K562 (cell line): ENCODE measurements around the gene FTH1. TPM values are rescaled to one million over a fixed set of nuclear protein-coding genes. Genes with fewer than 3 reads are reported as not detected.

ENCODE experiments used
- BCL6 ChIP-seq: fragments of 250-450 bp; sonication (Bioruptor Pico); IDR thresholded peaks from 2 replicates; pipeline ENCODE4 v1.4.0; 2020
- CBX8 ChIP-seq: fragments of 200-600 bp; sonication (generic); IDR thresholded peaks from 2 replicates; pipeline ENCODE4 v1.6.1; 2012; ENCODE audit warnings: borderline replicate concordance, mixed run types, low read depth, mild to moderate bottlenecking, moderate library complexity, mixed read lengths, low read length, control low read depth, inconsistent platforms; ENCODE audit not compliant: poor library complexity, severe bottlenecking; ENCODE audit errors: extremely low read depth
- CEBPB ChIP-seq: fragments of 450-650 bp; IDR thresholded peaks from 2 replicates; pipeline ENCODE4 v1.6.1; 2016; ENCODE audit warnings: missing genetic modification characterization, missing compliant biosample characterization
- HDAC6 ChIP-seq: IDR thresholded peaks from 2 replicates; pipeline ENCODE4 v1.6.1; 2012; ENCODE audit warnings: low read depth, mild to moderate bottlenecking, control low read depth, inconsistent platforms, low read length, moderate library complexity
- HMG20B ChIP-seq: fragments of 250-450 bp; sonication (Bioruptor Pico); IDR thresholded peaks from 2 replicates; pipeline ENCODE4 v1.5.0; 2021; ENCODE audit warnings: mild to moderate bottlenecking
- HNRNPH1 ChIP-seq: fragments of 200-400 bp; formaldehyde crosslinking; optimal IDR thresholded peaks from 2 replicates; pipeline ENCODE3; 2017; ENCODE audit warnings: low read depth, mild to moderate bottlenecking, low read length, moderate library complexity
- HNRNPK ChIP-seq: fragments of 200-400 bp; formaldehyde crosslinking; IDR thresholded peaks from one replicate; pipeline ENCODE4 v1.6.1; 2018; ENCODE audit warnings: mild to moderate bottlenecking, low read depth, low read length; ENCODE audit not compliant: poor library complexity, severe bottlenecking
- MTA2 ChIP-seq: fragments of 450-650 bp; IDR thresholded peaks from 2 replicates; pipeline ENCODE4 v1.6.1; 2016; ENCODE audit warnings: low read depth
- NCOA2 ChIP-seq, 2 experiments: fragments of 450-650 bp; IDR thresholded peaks; 2 replicates each; pipeline ENCODE4 v1.6.1; 2018; ENCODE audit warnings: mild to moderate bottlenecking in 2 of 2, moderate library complexity in 1 of 2; ENCODE audit not compliant: partially characterized antibody in 2 of 2
- NR2F6 ChIP-seq: fragments of 450-650 bp; formaldehyde crosslinking; IDR thresholded peaks from 2 replicates; pipeline ENCODE4 v1.4.0; 2020; ENCODE audit warnings: mild to moderate bottlenecking
- POLR3G ChIP-seq: IDR thresholded peaks from 2 replicates; pipeline ENCODE4 v1.6.1; 2011; ENCODE audit not compliant: insufficient read length, insufficient replicate concordance; ENCODE audit errors: extremely low read depth
- SIX5 ChIP-seq, 2 experiments: IDR thresholded peaks; 2 replicates each; pipeline ENCODE4 v1.6.1; 2011; ENCODE audit warnings: low read length in 2 of 2, borderline replicate concordance in 1 of 2, low read depth in 1 of 2, mild to moderate bottlenecking in 1 of 2, moderate library complexity in 1 of 2; ENCODE audit not compliant: insufficient read depth in 1 of 2
- TGIF2 ChIP-seq: sonication (generic); formaldehyde crosslinking; IDR thresholded peaks from 2 replicates; pipeline ENCODE4 v1.8.1; 2022; ENCODE audit warnings: mild to moderate bottlenecking, missing genetic modification reagents, moderate library complexity
- THAP7 ChIP-seq: fragments of 250-450 bp; sonication (Bioruptor Pico); IDR thresholded peaks from 2 replicates; pipeline ENCODE4 v1.5.0; 2021
- TOE1 ChIP-seq, 2 experiments: fragments of 450-650 bp in 1 of 2; sonication (generic) in 1 of 2; formaldehyde crosslinking in 1 of 2; IDR thresholded peaks; 2 replicates each; pipeline versions ENCODE4 v1.7.1 to v1.8.0; 2016 to 2022; ENCODE audit warnings: borderline replicate concordance in 2 of 2, mild to moderate bottlenecking in 2 of 2, antibody characterized with exemption in 1 of 2, inconsistent platforms in 1 of 2, low read depth in 1 of 2, missing genetic modification reagents in 1 of 2, moderate library complexity in 1 of 2
- ZNF184 ChIP-seq: sonication (generic); formaldehyde crosslinking; IDR thresholded peaks from 2 replicates; pipeline ENCODE4 v1.5.0; 2020; ENCODE audit warnings: missing genetic modification reagents
- ZNF263 ChIP-seq: sonication (generic); formaldehyde crosslinking; IDR thresholded peaks from 2 replicates; pipeline ENCODE4 v1.8.0; 2022; ENCODE audit warnings: mild to moderate bottlenecking, missing genetic modification reagents, borderline replicate concordance
- ZSCAN32 ChIP-seq: fragments of 450-650 bp; formaldehyde crosslinking; IDR thresholded peaks from 2 replicates; pipeline ENCODE4 v1.4.0; 2020; ENCODE audit warnings: mild to moderate bottlenecking, moderate library complexity
- polyA plus RNA-seq, 8 experiments: library from polyadenylated mRNA; depleted of rRNA in 4 of 8; stranded (reverse) in 5 of 8; unstranded in 3 of 8; fragments of >200 nt; fragmentation: Nextera tagmentation in 2 of 8; fragmentation: Illumina TruSeq in 1 of 8; extraction: Ambion mirVana in 2 of 8; extraction: Trizol in 1 of 8; gene quantifications; 2 replicates each; pipeline versions ENCODE4 v1.2.1 to v1.2.3, GENCODE V29; 2011 to 2014; ENCODE audit warnings: inconsistent platforms in 1 of 8, missing spikeins in 1 of 8
- total RNA-seq, 7 experiments: library from RNA; depleted of rRNA in 6 of 7; stranded (reverse); fragments of >200 nt in 6 of 7; fragmentation: Illumina TruSeq in 2 of 7; extraction: Trizol in 2 of 7; gene quantifications; 2 replicates each; pipeline versions ENCODE4 v1.2.1 to v1.2.3, GENCODE V29; 2011 to 2021; ENCODE audit warnings: low replicate concordance in 1 of 7
- TF ChIP-seq, protein P1 (sequence below): fragments of 450-650 bp; IDR thresholded peaks from 2 replicates; pipeline ENCODE4 v1.6.1; 2016; ENCODE audit warnings: missing biosample characterization, missing genetic modification characterization
- TF ChIP-seq, protein P2 (sequence below): fragments of 250-450 bp; sonication (Bioruptor Pico); IDR thresholded peaks from 2 replicates; pipeline ENCODE4 v1.6.1; 2021; ENCODE audit warnings: mild to moderate bottlenecking
- TF ChIP-seq, protein P3 (sequence below): fragments of 200-800 bp; sonication (Bioruptor generic); IDR thresholded peaks from 2 replicates; pipeline ENCODE4 v1.6.1; 2016; ENCODE audit warnings: missing genetic modification characterization, missing compliant biosample characterization

Gene FTH1
- total and polyA plus RNA-seq, 9 of the 15 experiments (the other 6 are each of a cell fraction or from before 2014, with no cell fraction given), result 370 to 3,146 (median 802) TPM

DNA sequence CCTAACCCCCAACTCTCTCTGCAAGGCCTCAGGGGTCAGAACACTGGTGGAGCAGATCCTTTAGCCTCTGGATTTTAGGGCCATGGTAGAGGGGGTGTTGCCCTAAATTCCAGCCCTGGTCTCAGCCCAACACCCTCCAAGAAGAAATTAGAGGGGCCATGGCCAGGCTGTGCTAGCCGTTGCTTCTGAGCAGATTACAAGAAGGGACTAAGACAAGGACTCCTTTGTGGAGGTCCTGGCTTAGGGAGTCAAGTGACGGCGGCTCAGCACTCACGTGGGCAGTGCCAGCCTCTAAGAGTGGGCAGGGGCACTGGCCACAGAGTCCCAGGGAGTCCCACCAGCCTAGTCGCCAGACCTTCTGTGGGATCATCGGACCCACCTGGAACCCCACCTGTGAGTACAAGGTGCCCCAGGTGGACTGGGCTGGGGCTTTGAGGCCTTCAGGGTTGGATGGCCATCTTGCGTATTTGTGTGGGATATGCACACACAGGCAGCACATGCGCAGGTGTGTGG, 17.3 kb downstream of the FTH1 start, which contains the start of gene BEST1 (continued):
- TF ChIP-seq TOE1 (IDR thresholded peaks at IDR 0.05; ENCODE audit: borderline replicate concordance) (no peak; the same call in 1 of the 2 replicates), TOE1 (CRISPR knock-in tag; IDR thresholded peaks at IDR 0.05; ENCODE audit: borderline replicate concordance, low read depth) (no peak), HDAC6 (no peak), ZSCAN32 (no peak), BCL6 (CRISPR knock-in tag) (no peak), ZNF184 (CRISPR knock-in tag) (no peak), HMG20B (CRISPR knock-in tag) (no peak), SIX5 (IDR thresholded peaks at IDR 0.05; ENCODE audit: borderline replicate concordance in 1 of 2, insufficient read depth in 1 of 2, low read depth in 1 of 2, low read length in 2 of 2) (no peak), ZNF263 (no peak), CEBPB (tag) (no peak), NCOA2 (IDR thresholded peaks at IDR 0.05; ENCODE audit: partially characterized antibody in 2 of 2) (no peak), TGIF2 (CRISPR knock-in tag) (no peak), NR2F6 (CRISPR knock-in tag) (0 out of 2 replicates have a peak, but pooled peaks have one; percentile 78), HNRNPH1 (no peak), HNRNPK (no peak), MTA2 (no peak), THAP7 (CRISPR knock-in tag) (no peak), CBX8 (no peak), POLR3G (no peak)
- TF ChIP-seq, protein P1, sequence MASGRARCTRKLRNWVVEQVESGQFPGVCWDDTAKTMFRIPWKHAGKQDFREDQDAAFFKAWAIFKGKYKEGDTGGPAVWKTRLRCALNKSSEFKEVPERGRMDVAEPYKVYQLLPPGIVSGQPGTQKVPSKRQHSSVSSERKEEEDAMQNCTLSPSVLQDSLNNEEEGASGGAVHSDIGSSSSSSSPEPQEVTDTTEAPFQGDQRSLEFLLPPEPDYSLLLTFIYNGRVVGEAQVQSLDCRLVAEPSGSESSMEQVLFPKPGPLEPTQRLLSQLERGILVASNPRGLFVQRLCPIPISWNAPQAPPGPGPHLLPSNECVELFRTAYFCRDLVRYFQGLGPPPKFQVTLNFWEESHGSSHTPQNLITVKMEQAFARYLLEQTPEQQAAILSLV (tag), result no peak
- TF ChIP-seq, protein P2, sequence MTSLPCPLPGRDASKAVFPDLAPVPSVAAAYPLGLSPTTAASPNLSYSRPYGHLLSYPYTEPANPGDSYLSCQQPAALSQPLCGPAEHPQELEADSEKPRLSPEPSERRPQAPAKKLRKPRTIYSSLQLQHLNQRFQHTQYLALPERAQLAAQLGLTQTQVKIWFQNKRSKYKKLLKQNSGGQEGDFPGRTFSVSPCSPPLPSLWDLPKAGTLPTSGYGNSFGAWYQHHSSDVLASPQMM (CRISPR knock-in tag), result no peak
- TF ChIP-seq, protein P3, sequence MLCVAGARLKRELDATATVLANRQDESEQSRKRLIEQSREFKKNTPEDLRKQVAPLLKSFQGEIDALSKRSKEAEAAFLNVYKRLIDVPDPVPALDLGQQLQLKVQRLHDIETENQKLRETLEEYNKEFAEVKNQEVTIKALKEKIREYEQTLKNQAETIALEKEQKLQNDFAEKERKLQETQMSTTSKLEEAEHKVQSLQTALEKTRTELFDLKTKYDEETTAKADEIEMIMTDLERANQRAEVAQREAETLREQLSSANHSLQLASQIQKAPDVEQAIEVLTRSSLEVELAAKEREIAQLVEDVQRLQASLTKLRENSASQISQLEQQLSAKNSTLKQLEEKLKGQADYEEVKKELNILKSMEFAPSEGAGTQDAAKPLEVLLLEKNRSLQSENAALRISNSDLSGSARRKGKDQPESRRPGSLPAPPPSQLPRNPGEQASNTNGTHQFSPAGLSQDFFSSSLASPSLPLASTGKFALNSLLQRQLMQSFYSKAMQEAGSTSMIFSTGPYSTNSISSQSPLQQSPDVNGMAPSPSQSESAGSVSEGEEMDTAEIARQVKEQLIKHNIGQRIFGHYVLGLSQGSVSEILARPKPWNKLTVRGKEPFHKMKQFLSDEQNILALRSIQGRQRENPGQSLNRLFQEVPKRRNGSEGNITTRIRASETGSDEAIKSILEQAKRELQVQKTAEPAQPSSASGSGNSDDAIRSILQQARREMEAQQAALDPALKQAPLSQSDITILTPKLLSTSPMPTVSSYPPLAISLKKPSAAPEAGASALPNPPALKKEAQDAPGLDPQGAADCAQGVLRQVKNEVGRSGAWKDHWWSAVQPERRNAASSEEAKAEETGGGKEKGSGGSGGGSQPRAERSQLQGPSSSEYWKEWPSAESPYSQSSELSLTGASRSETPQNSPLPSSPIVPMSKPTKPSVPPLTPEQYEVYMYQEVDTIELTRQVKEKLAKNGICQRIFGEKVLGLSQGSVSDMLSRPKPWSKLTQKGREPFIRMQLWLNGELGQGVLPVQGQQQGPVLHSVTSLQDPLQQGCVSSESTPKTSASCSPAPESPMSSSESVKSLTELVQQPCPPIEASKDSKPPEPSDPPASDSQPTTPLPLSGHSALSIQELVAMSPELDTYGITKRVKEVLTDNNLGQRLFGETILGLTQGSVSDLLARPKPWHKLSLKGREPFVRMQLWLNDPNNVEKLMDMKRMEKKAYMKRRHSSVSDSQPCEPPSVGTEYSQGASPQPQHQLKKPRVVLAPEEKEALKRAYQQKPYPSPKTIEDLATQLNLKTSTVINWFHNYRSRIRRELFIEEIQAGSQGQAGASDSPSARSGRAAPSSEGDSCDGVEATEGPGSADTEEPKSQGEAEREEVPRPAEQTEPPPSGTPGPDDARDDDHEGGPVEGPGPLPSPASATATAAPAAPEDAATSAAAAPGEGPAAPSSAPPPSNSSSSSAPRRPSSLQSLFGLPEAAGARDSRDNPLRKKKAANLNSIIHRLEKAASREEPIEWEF (CRISPR knock-in tag), result no peak
